ENCODE measurements around the gene PLXNC1. TPM values are rescaled to one million over a fixed set of nuclear protein-coding genes. Genes with fewer than 3 reads are reported as not detected.

PLXNC1 gene
- total RNA-seq, 1 donor from 2014 or later = under 0.01 TPM

DNA sequence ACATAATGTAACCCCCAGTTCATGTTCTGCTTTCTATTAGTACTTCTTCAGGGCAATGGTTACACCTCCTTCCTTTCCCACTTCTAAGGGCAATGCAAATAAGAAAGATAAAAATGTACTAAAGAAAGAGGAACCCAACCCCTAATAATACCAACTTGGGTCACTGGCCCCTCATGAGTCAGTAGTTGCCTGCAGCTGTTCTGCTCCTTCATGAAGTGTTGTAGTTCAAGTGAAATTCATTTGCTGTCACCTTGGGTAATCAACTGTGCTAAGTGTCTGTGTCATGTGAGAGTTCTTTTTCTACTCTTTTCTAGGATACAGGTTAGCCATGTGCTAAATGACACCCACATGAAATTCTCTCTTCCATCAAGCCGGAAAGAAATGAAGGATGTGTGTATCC, 91.8 kb downstream of the PLXNC1 start:
- DNase-seq (ENCODE audit: low read depth) = no peak
- no peak for FAIRE-seq

DNA sequence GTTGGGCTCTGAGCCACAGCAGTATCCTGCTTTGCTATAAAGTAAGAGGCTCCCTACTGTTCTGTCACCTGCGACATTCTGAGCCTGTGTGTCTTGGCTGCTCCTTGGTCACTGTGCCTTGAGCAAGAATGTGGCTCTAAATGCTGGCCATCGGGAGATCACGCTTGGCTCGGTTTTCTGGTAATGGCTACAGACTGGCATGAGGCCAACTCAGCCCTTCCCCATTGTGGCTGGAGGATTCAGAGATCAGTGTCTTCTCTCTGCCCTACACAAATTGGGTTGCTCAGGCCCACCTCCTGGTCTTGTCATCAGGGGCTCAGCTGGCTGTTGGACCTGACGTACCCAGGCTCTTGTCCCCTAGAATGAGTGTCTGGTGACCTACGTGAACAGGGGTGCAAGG, 94.5 kb downstream of the PLXNC1 start:
- no peak overlapping the region for H3K4me3 ChIP-seq (ENCODE audit: low read depth, low read length)
- DNase-seq (ENCODE audit: low read depth) (no peak), FAIRE-seq (no peak)
- TF ChIP-seq, protein P1, sequence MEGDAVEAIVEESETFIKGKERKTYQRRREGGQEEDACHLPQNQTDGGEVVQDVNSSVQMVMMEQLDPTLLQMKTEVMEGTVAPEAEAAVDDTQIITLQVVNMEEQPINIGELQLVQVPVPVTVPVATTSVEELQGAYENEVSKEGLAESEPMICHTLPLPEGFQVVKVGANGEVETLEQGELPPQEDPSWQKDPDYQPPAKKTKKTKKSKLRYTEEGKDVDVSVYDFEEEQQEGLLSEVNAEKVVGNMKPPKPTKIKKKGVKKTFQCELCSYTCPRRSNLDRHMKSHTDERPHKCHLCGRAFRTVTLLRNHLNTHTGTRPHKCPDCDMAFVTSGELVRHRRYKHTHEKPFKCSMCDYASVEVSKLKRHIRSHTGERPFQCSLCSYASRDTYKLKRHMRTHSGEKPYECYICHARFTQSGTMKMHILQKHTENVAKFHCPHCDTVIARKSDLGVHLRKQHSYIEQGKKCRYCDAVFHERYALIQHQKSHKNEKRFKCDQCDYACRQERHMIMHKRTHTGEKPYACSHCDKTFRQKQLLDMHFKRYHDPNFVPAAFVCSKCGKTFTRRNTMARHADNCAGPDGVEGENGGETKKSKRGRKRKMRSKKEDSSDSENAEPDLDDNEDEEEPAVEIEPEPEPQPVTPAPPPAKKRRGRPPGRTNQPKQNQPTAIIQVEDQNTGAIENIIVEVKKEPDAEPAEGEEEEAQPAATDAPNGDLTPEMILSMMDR (IDR thresholded peaks at IDR 0.05; ENCODE audit: insufficient read depth, low read length, severe bottlenecking) = no peak
- H3K27me3 ChIP-seq (ENCODE audit: control insufficient read depth, insufficient read depth, low read length) = peaks cover 3% of the 10 kb centered on the region
- no peaks in the 10 kb centered on the region for H3K36me3 ChIP-seq (ENCODE audit: control insufficient read depth, insufficient read depth, low read length)

More for the DNA sequence above, 91.8 kb downstream of the PLXNC1 start:
- TF ChIP-seq, protein P1 (IDR thresholded peaks at IDR 0.05; ENCODE audit: insufficient read depth, low read length, severe bottlenecking) = no peak
- no peak overlapping the region for H3K4me3 ChIP-seq (ENCODE audit: low read depth, low read length)
- peaks cover 2% of the 10 kb centered on the region for H3K27me3 ChIP-seq (ENCODE audit: control insufficient read depth, insufficient read depth, low read length)
- H3K36me3 ChIP-seq (ENCODE audit: control insufficient read depth, insufficient read depth, low read length) = no peaks in the 10 kb centered on the region

DNA sequence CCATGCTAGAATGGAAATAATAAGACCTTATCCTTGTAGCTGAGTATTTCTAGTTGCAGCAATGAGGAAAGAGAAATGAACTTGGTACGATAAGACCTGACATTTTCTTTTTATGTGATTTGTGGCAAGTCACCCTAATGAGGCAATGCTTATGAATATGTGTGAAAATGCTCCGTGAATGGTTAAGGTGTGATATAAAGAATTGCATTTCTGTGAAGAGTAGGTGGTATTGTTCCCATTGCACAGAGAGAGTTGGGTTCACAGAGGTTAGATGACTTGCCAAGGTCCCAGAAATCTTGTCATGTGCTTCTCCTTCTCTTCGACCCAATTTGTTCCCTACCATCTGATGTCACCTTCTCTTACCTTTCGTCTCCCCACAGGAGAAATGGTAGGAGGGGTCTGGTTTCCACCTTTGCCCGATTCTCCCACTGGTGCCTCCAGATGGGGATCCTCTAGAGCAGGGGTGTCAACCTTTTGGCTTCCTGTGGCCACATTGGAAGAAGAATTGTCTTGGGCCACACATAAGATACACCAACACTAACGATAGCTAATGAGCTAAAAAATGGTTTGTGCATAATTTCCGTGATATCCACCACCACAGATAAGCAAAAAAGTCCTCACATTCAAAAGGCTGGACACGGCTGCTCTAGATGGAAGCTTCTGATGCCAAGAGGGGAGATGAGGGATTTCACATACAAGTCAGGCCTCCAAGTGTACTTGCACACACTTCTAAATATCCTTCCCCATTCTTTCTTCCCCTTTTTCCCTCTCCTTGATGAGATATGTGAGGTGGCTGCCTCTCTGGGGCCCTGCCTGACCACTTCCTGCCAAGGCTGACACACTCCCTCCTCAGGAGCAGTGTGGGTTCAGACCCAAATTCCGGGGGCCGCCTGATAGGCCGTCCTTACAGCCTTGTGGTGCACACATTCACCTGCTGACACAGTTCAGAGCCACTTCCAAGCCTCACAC, 96.1 kb downstream of the PLXNC1 start:
- DNase-seq (ENCODE audit: low read depth) = no peak
- H3K4me3 ChIP-seq (ENCODE audit: low read depth, low read length) = no peak overlapping the region
- no peaks in the 10 kb centered on the region for H3K36me3 ChIP-seq (ENCODE audit: control insufficient read depth, insufficient read depth, low read length)
- TF ChIP-seq, protein P1 (IDR thresholded peaks at IDR 0.05; ENCODE audit: insufficient read depth, low read length, severe bottlenecking) = no peak
- no peak for FAIRE-seq
- H3K27me3 ChIP-seq (ENCODE audit: control insufficient read depth, insufficient read depth, low read length) = peaks cover 3% of the 10 kb centered on the region

DNA sequence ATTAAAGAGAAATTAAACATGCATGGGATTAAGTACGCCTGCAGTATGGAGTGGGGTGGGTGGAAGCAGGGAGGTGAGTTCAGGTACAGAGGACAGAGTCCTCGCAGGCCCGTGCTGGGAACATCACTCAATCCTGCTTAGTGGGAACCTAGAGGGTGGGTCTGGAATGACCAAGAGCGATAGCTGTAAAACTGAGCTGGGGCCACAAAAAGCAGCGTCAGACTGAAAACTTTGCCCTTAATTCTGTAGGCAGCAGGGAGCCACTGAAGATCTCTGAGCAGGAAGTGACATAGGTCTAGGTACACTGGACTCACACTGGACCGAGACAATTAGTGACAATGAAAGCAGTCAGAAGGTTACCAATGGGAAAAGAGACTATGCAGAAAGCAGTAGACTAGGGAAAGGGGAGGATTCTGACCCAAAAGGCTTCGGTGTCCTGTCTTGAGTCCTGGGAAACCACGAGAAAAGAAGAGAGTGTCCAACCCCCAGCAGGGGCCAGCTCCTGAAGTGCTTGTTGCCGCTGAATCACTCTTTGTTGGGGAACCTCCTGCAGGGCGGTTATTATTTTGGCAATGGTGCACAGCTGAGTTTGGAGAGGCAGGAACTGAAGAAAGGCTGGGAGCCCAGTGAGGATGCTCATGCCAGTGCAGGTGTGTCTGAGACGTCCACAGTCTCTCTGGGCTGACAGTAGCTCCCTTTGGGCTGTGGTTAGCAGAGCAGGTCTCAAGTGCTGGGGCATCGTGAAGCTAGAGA, 97.4 kb downstream of the PLXNC1 start:
- Histone ChIP-seq H3K4me3 (ENCODE audit: low read depth, low read length) (no peak overlapping the region), H3K27me3 (ENCODE audit: control insufficient read depth, insufficient read depth, low read length) (peaks cover 3% of the 10 kb centered on the region), H3K36me3 (ENCODE audit: control insufficient read depth, insufficient read depth, low read length) (no peaks in the 10 kb centered on the region)
- TF ChIP-seq, protein P1 (IDR thresholded peaks at IDR 0.05; ENCODE audit: insufficient read depth, low read length, severe bottlenecking) = no peak
- FAIRE-seq (no peak), DNase-seq (ENCODE audit: low read depth) (no peak)

DNA sequence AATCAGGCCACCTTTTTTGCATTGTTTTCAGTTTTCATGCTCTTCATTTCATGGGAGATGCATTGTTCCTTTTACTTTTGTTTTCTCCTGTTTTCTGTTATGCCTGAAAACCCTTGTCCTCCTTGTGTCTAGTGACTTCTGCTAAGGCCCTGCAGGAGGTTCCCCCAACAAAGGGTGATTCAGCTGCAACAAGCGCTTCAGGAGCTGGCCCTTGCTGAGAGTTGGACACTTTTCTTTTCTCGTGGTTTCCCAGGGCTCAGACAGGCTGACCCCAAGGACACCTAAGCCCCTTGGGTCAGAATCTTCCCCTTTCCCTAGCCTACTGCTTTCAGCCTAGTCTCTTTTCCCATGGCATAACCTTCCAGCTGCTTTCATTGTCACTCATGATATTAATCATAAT, 98.9 kb downstream of the PLXNC1 start:
- DNase-seq (ENCODE audit: low read depth) = no peak
- Histone ChIP-seq H3K27me3 (ENCODE audit: control insufficient read depth, insufficient read depth, low read length) (peaks cover 3% of the 10 kb centered on the region), H3K4me3 (ENCODE audit: low read depth, low read length) (no peak overlapping the region), H3K36me3 (ENCODE audit: control insufficient read depth, insufficient read depth, low read length) (no peaks in the 10 kb centered on the region)
- TF ChIP-seq, protein P1 (IDR thresholded peaks at IDR 0.05; ENCODE audit: insufficient read depth, low read length, severe bottlenecking) = no peak
- FAIRE-seq = no peak
